GM21576 (cell line): ENCODE measurements around the gene TMEM164.

Experiments
- ATAC-seq: cut with Tn5 transposase; IDR thresholded peaks from one replicate; pipeline ENCODE4 v1.9.1; 2021; ENCODE audit warnings: mild to moderate bottlenecking, moderate library complexity; ENCODE audit not compliant: unreplicated experiment

The TMEM164 gene

GRCh38 chrX:110159865-110160264 is 157.0 kb downstream of the TMEM164 start:
- ATAC-seq, result no peak

GRCh38 chrX:110161361-110161686 is 158.4 kb downstream of the TMEM164 start:
- ATAC-seq, result no peak

DNA sequence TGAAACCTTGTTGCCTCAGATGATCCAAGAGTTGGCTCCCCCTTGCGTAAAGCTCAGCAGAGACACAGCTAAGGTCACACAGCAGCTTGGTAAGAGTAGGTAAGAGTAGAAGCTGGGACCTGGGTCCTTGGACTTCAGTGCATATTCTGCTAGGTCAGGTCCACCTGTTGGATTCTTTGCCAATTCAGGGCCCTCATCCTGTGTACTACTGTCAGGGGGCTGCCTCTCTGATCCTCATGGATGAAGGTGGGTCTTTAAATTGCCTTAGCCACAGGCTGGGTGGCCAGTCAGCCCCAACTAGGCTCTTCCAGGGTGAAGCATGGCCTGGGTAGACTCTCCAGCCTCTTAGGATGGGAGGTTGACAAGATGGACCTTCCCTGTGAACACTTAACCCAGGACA is 159.2 kb downstream of the TMEM164 start:
- no peak for ATAC-seq

GRCh38 chrX:110162867-110163266 is 160.0 kb downstream of the TMEM164 start:
- no peak for ATAC-seq

DNA sequence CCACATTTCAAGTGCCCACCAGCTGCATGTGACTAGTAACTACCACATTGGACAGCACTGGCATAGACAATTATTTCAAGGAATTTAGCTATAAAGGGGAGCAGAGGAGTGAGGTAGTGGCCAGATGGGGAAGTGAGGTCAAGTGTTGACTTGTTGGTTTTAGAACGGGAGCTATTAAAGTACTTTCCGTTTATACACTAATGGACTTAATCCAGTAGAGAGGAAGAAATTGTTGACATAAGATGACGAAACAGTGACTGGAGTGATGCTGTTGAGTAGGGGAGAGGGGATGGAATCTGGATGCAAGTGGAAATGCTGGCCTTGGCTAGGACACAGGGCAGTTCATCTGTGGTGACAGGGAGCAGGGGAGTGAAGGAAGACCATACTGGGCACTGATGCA is 160.6 kb downstream of the TMEM164 start:
- ATAC-seq, result no peak

GRCh38 chrX:110167952-110168451 is 165.1 kb downstream of the TMEM164 start:
- no peak for ATAC-seq

GRCh38 chrX:110168585-110168984 is 165.7 kb downstream of the TMEM164 start:
- ATAC-seq, result no peak

GRCh38 chrX:110170029-110170428 is 167.1 kb downstream of the TMEM164 start:
- ATAC-seq, result no peak

DNA sequence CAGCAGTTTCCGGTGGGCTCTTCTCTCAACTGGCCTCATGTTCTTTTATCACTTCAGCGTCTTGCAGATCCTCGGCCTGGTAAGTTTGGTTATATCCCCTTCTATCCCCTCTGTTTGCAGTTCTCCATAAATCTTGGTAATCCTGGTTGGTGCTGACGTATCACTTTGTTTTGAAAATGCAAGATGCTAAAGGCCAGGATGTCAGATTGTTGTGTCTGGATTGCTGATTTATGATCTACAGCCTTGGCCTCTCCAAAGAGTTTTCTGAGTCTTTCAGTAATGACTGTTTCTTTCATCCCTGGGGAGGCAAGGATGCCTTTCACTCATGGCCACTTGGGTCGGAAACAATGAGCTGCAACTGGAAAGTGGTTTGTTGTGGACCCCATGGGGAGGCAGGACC is 168.5 kb downstream of the TMEM164 start:
- ATAC-seq, result no peak

DNA sequence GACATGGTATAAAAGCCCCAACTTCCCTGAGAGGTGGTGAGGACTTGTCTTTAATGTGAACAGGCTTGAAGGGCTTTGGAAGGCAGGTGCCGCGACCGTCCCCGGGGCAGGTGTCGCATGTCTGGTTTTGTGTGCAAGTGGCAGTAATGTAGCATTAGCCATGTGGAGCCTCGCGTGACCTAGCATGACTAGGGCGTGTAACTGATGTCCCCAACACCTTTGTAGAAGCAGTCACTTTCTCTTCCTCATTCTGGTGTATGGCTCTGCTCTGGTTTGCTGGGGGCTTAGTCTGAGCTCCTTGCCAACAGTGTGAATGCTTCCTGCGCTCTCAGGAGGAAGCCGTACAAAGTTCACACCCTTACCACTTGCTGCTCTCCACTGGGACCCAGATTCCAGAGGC is 169.3 kb downstream of the TMEM164 start:
- ATAC-seq, result peak; percentile 99

DNA sequence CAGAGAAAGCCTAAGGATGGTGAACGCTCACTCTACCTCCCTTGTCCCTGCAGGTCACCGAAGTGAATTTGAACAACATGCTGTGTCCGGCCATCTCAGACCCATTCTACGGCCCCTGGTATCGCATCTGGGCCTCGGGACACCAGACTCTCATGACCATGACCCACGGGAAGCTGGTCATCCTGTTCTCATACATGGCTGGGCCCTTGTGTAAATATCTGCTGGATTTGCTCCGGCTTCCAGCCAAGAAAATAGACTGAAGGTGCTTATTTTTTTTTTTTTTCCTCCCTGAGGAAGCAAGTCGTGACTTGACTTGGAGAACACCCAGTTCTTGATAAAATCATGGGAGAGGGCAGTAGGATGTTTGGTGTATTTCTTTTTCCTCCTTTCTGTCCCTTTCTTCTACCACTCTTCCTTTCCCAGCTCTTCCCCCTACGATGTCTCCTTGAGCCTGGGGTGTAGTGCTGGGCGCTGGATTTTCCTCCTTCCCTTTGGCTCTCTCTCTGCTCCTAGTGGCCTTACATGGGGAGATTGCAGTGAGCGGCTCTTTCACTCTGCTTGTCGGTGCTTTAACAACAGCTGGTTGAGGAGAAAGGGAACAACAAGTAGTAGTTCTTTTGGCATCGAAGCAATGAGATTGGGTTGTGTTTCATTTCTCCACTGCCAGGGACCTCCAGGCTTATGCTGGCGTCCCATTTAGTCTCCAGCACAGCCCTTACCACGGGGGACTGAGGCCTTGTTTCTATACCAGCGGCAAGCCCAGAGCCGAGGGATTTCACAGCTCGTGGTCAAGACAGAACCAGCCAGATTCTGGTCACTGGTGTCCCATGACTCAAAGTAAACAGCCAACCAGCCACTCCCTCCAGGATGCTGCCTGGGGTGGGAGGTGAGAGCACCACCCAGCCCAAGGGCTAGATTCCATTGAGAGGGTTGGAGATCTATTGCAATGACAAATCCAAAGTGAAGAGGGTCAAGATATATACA is 170.6 kb downstream of the TMEM164 start:
- ATAC-seq, result no peak

GRCh38 chrX:110175146-110175545 is 172.2 kb downstream of the TMEM164 start:
- ATAC-seq, result no peak

DNA sequence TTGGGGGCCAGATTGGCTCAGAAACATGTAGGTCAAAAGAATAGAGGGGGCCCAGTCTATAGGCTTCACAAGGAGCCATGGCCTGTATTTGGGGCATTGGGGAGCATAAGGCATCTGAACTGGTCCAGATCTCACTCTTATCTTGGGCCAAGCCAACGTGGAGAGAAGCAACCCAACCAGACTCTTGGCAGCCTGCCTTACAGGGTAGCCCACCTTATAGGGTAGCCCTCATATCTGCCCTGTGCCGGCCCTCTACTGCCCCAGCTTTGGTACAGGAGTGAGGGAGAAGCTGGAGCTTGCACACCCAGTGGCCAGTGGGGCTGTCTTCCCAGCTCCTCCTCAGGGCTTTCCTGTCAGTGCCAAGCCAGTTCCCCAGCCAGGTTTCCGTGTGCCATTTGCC is 172.8 kb downstream of the TMEM164 start:
- no peak for ATAC-seq

DNA sequence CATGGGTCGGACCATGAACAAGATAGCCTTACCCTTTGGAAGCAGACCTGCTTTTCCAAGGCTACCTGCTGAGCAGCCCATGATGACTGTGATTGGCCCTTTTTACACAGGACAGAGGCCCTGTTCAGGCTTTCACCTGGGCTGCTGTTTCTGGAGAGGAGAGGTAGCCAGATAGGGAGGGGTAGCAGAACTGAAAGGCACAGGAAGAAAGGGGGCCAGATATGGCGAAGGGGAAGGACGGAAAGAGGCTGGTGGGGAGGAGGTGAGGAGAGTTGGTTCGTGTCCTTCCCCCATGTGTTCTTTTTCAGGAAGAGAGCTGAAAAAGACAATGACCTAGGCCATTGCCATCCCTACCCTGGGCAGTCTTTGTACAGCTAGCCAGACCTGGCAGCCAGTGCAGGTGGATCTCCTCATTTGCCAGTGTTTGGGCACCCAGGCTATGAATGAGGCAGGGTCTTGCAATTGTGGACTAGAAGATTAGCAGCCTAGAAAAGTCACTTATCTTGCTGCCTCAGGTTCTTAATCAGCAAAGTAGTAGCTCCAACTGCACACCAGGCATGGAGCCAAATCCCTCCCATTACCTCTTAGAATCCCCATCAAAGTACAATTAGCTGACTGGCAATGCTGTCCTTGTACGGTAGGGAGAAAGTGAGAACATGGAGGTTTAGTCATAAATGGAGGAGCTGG is 175.4 kb downstream of the TMEM164 start:
- no peak for ATAC-seq

DNA sequence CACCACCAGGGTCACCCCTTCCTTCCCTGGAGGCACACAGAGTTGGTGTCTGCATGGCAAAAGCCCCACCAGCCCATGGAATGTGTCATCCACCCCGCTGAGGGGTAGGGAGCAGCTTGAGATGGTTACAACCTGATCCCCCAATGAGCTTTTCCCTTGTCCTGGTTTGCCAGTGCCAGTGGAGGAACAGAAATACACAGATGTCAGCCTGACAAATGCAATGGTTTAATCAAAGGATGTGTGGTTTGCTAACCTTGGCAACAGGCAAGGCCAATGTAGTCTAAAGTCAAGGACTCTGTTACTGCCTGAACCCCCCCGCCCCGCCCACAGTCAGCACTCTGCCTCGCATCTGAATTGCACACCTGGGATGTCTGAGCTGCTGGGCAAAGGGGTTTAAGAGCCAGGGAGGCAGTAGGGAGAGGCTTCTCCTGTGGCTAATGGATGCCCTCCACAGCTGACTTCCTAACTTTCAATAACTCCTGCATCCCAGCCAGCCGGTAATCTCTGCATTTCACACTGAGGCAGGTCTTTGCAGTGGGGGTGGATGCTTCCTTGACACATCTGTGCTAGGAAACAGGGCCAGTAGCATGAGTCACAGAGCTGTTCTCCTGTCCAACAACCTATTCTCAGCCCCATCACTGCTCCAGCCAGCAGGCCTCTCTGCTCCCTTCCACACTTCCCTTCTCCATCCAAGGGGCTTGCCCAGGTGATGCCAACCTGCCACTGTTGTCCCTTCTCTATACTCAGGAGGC is 177.4 kb downstream of the TMEM164 start:
- ATAC-seq, result peak; percentile 28

GRCh38 chrX:110180928-110181310 is 178.0 kb downstream of the TMEM164 start:
- peak; percentile 79 for ATAC-seq

DNA sequence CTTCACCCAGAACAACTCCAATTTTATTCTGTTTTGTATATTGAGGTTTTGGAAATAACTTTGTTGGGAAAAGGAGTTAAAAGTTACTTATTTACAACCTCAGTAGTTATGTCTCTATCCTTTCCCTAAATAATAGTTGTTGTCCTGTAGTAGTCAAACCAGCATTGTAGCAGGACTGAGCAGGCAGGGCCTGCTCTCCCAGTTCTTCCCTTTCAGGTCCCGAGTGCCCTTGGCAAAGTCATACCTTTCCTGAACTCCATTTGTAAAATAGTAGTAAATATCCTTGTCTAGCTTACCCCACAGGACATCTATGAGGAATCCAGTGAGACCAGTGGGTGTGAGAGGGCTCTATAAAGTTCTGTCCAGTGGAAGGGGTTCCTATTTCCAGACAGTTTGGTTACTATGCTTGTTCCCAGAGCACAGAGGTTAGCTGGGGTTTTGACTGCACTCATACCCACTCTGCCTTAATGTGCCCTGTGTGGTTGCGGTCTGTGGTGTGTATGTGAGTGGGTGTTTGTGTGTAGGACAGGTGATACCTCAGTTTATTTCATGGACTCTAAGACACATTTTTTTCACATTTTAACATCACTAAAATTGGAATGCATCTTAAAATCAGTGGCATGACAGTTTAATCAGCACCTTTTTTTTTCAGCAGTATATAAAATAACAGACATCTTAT is 178.7 kb downstream of the TMEM164 start:
- ATAC-seq, result no peak

GRCh38 chrX:110182362-110182761 is 179.4 kb downstream of the TMEM164 start:
- ATAC-seq, result no peak

DNA sequence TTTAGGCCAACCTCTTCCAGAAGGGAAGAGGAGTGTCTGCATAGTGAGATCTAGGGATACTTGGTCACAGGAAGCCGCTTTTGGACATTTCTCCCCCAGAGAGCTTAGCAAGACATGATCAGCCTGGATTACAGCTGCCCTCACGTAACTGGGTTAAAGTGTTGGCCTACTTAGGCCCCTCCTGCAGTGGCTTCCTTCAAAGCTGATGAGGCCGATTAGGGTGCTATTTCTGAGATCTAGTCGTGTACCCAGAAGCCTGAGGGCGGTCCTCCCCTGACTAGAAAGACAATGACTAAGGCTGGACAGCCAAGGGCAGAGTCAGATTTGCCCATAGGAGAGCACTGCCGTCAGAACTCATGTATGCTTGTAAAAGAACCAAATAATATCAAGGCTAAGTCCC is 180.0 kb downstream of the TMEM164 start:
- no peak for ATAC-seq

- no peak for ATAC-seq
Measured at GRCh38 chrX:110183314-110183713, 180.4 kb downstream of the TMEM164 start.
